ENCODE results near the gene WNT9A.

GRCh38 chr1:227905573-227906487 lies 41.9 kb downstream of the WNT9A start:
- TF ChIP-seq CTCF (conservative IDR thresholded peaks at IDR 0.05; ENCODE audit: low read depth, low read length) (no peak), EZH2 (IDR thresholded peaks at IDR 0.05; ENCODE audit: borderline replicate concordance, low read depth, low read length, poor library complexity, severe bottlenecking) (no peak)

Data from A673 (cell line).